GM18519 (cell line): ENCODE measurements around the gene GID4.

ENCODE experiments used
- ATAC-seq: cut with Tn5 transposase; IDR thresholded peaks from one replicate; pipeline ENCODE4 v1.9.1; 2021; ENCODE audit warnings: mild to moderate bottlenecking, moderate library complexity; ENCODE audit not compliant: unreplicated experiment, low FRiP score

GID4 gene

GRCh38 chr17:18041776-18042175 is 2.6 kb downstream of the GID4 start:
- no peak for ATAC-seq

GRCh38 chr17:18042983-18043382 is 3.8 kb downstream of the GID4 start:
- ATAC-seq, result no peak

GRCh38 chr17:18043491-18043890 is 4.3 kb downstream of the GID4 start:
- ATAC-seq, result no peak

GRCh38 chr17:18044609-18045008 is 5.4 kb downstream of the GID4 start:
- ATAC-seq, result no peak

GRCh38 chr17:18045691-18046350 is 6.6 kb downstream of the GID4 start:
- no peak for ATAC-seq

GRCh38 chr17:18055597-18055996 is 16.4 kb downstream of the GID4 start:
- ATAC-seq, result no peak

- ATAC-seq, result no peak
Measured at GRCh38 chr17:18056214-18056613, 17.0 kb downstream of the GID4 start.

GRCh38 chr17:18059283-18059682 is 20.1 kb downstream of the GID4 start:
- no peak for ATAC-seq

- no peak for ATAC-seq
Measured at GRCh38 chr17:18064053-18064452, 24.8 kb downstream of the GID4 start.

GRCh38 chr17:18065546-18065945 is 26.3 kb downstream of the GID4 start:
- ATAC-seq, result no peak

- no peak for ATAC-seq
Measured at GRCh38 chr17:18066866-18067265, 27.7 kb downstream of the GID4 start.

- ATAC-seq, result no peak
Measured at GRCh38 chr17:18069101-18069500, 29.9 kb downstream of the GID4 start.

- no peak for ATAC-seq
Measured at GRCh38 chr17:18070861-18071340, 31.7 kb downstream of the GID4 start.

GRCh38 chr17:18071751-18072150 is 32.5 kb downstream of the GID4 start:
- ATAC-seq, result no peak

GRCh38 chr17:18074566-18075272 is 35.5 kb downstream of the GID4 start:
- ATAC-seq, result no peak

- ATAC-seq, result no peak
Measured at GRCh38 chr17:18076936-18077335, 37.7 kb downstream of the GID4 start.

- ATAC-seq, result no peak
Measured at GRCh38 chr17:18079543-18079942, 40.3 kb downstream of the GID4 start.

GRCh38 chr17:18084256-18084655 is 45.0 kb downstream of the GID4 start:
- ATAC-seq, result no peak

GRCh38 chr17:18087610-18088491 is 48.6 kb downstream of the GID4 start, which contains the start of gene DRG2:
Gene DRG2 (plus strand): TSS chr17:18087948. CDS start chr17:18088024, 76 bp downstream.
- peak; percentile 51 for ATAC-seq

GRCh38 chr17:18089613-18090012 is 50.4 kb downstream of the GID4 start:
- ATAC-seq, result no peak
